Measurements from ENCODE around the gene APBA3.

Gene APBA3

DNA sequence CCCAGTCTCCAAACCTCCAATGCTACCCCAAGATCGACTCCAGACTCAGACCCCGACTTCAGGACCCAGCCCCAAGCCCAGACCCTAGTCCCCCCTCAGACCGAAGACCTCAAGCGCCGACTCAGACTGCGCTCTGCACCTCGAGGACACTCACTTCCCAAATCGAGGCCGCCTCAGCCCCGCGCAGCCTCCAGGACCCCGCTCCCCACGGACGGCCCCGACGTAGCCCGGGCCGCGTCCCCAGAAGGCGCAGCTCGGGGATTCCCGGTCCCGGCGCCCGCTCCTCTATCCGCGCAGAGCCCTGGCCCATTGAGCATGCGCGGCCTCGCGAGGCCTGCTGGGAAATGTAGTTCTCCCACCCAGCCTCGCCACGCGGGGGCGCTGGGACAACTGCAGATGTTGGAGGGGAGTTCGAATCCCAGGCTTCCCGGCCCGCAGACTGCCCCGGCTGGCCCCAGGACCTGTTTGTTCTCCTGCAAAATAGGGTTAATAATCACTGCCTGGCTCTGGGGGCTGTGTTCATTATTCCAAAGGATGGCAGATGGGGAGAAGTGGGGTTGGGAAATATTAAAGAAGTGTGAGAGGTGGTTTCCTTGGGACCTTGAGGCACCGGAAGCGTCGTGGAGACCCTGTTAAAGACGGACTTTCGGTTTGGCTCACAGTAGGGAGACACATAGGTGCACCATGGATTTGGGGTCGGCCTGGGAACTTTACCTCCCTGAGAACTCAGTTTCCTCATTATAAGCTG is at the start of gene APBA3:
APBA3 (minus strand) TSS at position 311 of the 748 bp plus-strand sequence. CDS start 1,428 bp downstream, outside the sequence.
- peak; percentile 89 for DNase-seq

GRCh38 chr19:3810708-3811355 is 49.3 kb upstream of the APBA3 start:
- DNase-seq = no peak

GRCh38 chr19:3809881-3810707 is 48.6 kb upstream of the APBA3 start:
- DNase-seq = no peak

- DNase-seq = no peak
Observed at GRCh38 chr19:3808420-3809143, 47.1 kb upstream of the APBA3 start.

GRCh38 chr19:3807574-3808354 is 46.3 kb upstream of the APBA3 start:
- DNase-seq = no peak

- DNase-seq = no peak
Observed at GRCh38 chr19:3807131-3807480, 45.6 kb upstream of the APBA3 start.

DNA sequence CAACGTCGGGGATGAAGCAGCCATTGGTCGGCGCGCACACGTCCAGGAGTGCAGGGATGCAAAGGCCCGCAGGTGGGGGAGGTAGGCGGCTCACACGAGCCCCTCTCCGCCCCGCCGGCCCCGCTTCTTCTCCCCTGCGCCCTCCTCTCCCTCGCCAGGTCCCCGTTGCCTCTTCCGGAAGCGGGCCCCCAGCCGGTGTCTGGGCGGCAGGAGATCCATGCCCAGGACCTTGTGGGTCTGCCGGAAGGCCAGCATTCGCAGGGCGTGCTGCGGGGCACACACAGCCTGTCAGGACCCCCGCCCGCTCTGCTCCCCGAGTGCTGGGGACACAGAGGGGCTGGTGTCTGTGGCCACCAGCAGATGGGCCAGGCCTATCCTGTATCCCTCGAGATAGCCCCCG is 44.4 kb upstream of the APBA3 start:
- DNase-seq = no peak

DNA sequence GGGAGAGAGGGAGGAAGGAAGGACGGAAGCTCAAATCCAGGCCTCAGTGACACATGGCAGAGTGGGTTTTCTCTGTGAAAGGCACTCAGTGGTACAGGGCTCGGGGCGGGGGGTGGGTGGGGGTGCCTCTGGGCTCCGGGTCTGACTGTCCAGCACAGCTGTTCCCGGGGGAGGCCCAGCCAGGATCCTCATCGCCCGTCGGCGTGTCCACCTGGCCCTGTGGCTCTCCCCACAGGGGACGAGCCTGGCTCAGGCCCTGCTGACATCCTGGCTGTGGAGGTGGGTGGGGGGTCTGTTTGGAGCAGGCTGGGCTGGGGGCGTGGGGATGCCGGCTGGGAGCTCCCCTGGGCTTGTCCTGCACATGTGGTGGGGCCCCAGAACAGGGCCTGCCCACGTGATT is 42.9 kb upstream of the APBA3 start:
- DNase-seq = no peak

- DNase-seq = no peak
Observed at GRCh38 chr19:3803986-3804385, 42.5 kb upstream of the APBA3 start.

GRCh38 chr19:3803114-3803888 is 41.8 kb upstream of the APBA3 start:
- DNase-seq = no peak

DNA sequence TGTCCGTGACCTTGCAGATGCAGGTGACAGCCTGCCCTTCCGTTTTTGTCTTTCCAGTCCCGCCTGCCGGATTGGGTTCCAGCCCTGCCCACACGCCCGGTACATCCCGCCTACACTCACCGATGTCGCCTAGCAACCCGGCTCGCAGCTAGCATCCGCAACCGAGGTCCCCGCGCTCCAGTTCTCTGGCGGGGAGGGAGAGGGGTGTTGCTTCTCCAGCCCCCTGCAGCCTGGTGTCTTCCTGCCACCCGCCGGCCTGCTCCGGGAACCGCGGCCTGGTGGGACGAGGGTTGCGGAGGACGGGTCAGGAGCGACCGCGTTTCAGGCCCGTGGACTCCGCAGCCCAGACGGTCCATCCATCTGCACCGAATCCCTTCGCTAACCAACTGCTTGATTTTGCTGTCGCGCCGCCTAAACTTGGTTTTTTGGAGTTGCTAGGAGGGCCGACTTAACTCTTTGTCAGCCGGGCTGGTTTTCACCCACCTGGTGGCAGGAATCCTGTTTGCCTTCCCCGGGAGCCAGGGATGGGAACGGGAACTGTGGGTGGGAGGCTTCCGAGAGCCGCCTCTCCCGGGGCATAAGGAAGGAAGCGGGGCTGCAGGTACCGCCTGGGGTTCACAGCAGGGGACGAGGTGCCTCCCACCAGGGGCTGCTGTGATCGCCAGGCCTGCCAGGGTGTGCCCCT is 40.1 kb upstream of the APBA3 start:
- peak; percentile 37 for DNase-seq

DNA sequence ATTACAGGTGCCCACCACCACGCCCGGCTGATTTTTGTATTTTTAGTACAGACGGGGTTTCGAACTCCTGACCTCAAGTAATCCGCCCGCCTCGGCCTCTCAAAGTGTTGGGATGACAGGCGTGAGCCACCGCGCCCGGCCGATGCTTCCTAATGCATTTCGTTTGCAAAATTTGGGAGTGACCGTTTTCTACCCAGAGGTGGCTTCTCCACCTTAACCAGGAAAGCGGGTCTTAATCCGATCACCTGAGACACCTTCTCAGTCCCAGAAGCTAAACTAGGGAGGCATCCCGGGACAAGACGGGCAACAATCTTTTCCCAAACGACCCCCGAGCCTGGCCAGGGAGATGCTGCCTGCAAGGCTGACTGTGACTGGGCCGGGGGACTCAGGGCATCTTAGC is 39.5 kb upstream of the APBA3 start:
- no peak for DNase-seq

GRCh38 chr19:3798137-3798536 is 36.6 kb upstream of the APBA3 start:
- peak; percentile 25 for DNase-seq

DNA sequence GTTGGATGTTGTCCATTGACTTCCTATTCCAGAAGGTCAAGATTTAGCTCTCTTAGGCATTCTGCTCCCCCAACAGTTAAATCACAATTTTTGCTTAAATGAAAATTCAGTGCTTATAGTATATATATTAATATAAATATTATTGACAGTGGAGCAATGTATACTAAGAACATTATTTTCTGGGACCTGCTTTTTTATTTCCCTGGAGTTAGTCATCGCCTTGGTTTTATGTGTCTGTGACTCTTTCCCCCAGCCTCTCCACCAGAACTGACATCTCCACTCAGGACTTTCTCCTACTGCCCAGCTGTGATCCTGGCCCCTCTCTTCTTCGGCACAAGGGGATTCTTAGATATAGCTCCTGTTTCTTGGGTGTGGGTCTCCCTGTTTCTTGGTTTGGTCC is 34.9 kb upstream of the APBA3 start:
- no peak for DNase-seq

DNA sequence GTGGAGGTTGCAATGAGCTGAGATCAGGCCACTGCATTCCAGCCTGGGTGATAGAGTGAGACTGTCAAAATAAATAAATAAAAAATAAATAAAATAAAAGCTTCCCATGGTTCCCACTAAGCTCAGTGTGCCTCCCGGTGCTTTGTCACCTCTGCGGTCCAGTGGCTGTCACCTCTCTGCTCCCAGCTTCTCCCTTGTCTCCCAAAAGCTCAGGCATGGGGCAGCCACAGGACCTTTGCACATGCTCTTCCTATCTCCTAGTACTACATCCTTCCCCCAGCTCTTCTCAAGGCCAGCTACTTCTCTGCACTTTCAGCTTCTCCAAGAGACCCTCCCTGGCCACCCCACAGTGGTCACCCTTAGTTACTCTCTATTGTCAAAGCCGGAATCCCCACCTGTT is 32.3 kb upstream of the APBA3 start:
- no peak for DNase-seq

DNA sequence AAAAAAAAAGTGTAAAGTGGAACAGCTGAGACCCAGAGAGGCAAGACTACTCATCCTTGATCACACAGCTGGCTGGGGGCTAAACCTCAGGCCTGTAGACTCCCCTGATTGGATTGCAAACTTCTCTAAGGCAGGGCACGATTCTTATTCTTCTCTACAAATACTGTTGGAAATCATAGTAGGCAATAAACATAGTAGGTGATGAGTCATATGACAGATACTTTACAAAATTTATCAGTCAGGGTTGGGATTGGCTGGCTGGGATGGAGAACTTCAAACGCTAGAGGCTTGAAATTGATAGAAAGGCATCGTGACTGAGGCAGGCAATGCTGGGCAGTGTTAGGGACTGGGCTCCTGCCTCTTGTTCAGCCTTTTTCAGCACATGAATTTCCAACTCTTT is 30.6 kb upstream of the APBA3 start:
- no peak for DNase-seq

- DNase-seq = no peak
Observed at GRCh38 chr19:3790941-3791340, 29.4 kb upstream of the APBA3 start.

DNA sequence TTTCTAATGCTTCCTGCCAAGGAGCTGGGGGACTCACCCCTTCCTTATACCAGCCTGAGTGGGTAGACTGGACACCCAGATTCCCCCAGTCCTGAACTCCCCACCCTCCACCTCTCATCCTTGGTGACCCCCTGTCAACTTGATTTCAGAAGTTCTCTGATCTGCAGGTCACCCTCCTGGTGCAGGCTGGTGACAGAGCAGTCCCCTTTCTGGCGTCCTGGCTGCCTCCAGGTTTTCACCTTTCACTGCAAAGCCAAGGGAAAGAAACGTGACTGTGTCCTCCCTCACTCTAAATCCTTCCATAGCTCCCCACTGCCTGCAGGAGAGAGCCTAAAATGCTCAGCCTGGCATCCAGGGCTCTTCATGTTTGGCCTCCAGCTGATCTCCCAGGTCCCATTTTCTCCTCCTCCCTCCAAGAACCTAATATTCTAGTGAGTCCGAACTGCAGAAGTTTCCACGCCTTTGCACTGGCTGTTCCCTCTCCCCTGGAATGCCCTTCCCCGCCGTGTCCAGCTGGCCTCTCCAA is 28.8 kb upstream of the APBA3 start:
- DNase-seq = no peak

DNA sequence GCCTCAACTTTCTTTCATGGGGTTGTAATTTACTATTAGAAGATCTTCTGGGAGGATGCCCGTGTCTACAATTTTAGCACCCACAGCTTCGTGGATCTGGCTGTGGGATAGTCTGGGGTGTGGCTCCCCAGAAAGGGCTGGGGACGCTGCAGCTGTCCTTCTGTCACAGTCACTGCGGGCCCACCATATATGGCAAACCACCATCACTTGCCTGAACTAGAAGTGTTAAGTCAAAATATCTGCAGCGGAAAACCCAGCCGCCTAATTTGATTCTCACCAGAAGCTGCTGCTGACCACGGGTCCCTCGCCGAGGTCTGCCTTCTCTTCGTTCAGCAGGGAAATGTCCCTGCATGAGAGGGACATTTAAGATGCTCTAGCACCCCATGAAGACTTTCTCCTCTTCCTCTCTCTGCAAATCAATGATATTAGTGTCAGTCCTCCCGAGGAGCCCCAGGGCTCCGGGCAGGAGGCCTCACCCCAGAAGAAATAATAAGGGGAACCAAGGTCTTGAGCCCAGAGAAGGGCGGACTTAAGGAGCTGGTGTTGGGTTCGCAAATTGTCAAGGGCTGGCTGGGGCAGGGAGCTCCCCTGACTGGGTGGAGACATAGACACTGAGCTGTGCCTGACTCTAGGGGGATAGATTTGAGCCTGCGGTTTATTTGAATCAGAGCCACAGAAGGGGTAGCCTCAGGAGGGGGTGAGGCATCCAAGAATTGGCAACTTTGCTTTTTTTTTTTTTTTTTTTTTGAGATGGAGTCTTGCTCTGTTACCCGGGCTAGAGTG is 27.7 kb upstream of the APBA3 start:
- DNase-seq = no peak

Measured in activated effector memory CD4-positive, alpha-beta T cell treated with Interleukin-2 at 50 U/mL for 16 hours (primary cell).